ENCODE data around the gene C1GALT1. TPM values are rescaled to one million over a fixed set of nuclear protein-coding genes. Genes with fewer than 3 reads are reported as not detected.
"Not testable (repeated sequence)": the region's sequence is repeated elsewhere in the genome, so short reads cannot be mapped to it uniquely, and the experiment has no call there.

C1GALT1 gene
- total RNA-seq, 8 experiments from 2014 or later, result 7.3 to 29.2 (median 13.6) TPM

- in situ Hi-C loops (cut with MboI; ENCODE audit: low pct_unique_long_range_greater_than_20kb in 2 of 9, low sequenced_read_pairs in 9 of 9, unreplicated experiment in 9 of 9), result no loop called here
- ATAC-seq (replicated peaks in 6 of 8), result no peak
- H3K4me1 ChIP-seq (replicated peaks in 1 of 2), result no peaks in the 10 kb centered on the region
- H3K27ac ChIP-seq, result no peak overlapping the region
- H3K4me3 ChIP-seq, result no peak overlapping the region
- 80 to 100% (median 96%) methylated on average over 2 to 10 of the region's 11 CpGs; no CpG with 5 or more reads in 1 of the 10 experiments for WGBS, 10 experiments
These were observed 30.0 kb upstream of the C1GALT1 start for GRCh38 chr7:7152315-7152714.

DNA sequence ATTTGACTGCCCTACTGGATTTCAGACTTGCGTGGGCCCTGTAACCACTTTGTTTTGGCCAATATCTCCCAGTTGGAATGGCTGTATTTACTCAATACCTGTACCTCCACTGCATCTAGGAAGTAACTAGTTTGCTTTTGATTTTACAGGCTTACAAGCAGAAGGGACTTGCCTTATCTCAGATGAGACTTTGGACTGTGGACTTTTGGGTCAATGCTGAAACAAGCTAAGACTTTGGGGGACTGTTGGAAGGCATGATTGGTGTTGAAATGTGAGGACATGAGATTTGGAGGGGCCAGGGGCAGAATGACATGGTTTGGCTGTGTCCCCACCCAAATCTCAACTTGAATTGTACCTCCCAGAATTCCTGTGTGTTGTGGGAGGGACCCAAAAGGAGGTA lies 28.0 kb upstream of the C1GALT1 start:
- H3K4me3 ChIP-seq; in situ Hi-C loops (cut with MboI; ENCODE audit: low pct_unique_long_range_greater_than_20kb in 2 of 9, low sequenced_read_pairs in 9 of 9, unreplicated experiment in 9 of 9); ATAC-seq (replicated peaks in 6 of 8); H3K4me1 ChIP-seq (replicated peaks in 1 of 2); H3K27ac ChIP-seq: not testable (repeated sequence)
- 60 to 100% (median 80%) methylated on average over 1 of the region's 1 CpG; no CpG with 5 or more reads in 6 of the 10 experiments for WGBS, 10 experiments

- in situ Hi-C loops (cut with MboI; ENCODE audit: low pct_unique_long_range_greater_than_20kb in 2 of 9, low sequenced_read_pairs in 9 of 9, unreplicated experiment in 9 of 9), result no loop called here
- H3K4me1 ChIP-seq (replicated peaks in 1 of 2), result no peaks in the 10 kb centered on the region
- WGBS, 10 experiments, result 0 to 92% (median 73%) methylated on average over 1 to 4 of the region's 4 CpGs
- H3K4me3 ChIP-seq, result no peak overlapping the region
- no peak overlapping the region for H3K27ac ChIP-seq
- ATAC-seq (replicated peaks in 6 of 8), result no peak
These were observed 25.7 kb upstream of the C1GALT1 start for GRCh38 chr7:7156663-7157062.

DNA sequence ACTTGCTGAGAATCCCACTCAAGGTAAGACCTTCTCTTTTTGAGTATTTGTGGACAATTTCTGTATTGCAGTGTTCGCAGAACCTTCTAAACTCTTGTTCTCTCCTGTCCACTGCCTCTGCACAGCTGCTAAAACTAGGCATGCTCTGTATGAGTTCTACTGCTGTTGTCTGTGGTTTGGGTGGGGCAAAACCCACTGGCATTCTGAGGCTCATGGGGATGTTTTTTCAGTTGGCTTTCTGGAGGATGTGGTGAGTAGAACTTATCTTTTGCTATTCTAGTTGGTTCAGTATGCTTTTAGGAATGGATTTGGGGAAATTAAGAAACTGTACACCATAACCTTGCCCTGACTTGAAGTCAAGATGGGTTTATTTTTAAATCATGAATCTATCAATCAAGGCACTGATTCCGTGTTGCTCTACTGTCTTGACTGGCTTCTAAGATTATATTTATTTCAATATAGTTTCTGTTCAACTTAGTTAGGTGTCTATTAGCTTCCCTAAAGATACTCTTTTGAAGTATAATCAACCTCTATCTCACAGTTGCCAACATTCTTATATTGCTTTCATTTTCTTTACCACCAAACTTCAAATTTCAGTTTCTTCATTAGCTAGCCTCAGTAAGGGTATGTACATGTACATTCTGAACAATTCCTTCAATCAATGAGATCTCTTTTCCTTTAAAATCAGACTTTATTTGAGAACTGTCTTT lies 25.0 kb upstream of the C1GALT1 start:
- in situ Hi-C loops (cut with MboI; ENCODE audit: low pct_unique_long_range_greater_than_20kb in 2 of 9, low sequenced_read_pairs in 9 of 9, unreplicated experiment in 9 of 9), result no loop called here
- ATAC-seq (replicated peaks in 6 of 8), result peak in 2 of 8 experiments; percentile 61 to 72
- WGBS, 10 experiments, result 0 to 100% (median 67%) methylated on average over 1 to 2 of the region's 2 CpGs; no CpG with 5 or more reads in 1 of the 10 experiments
- H3K4me1 ChIP-seq (replicated peaks in 1 of 2), result no peaks in the 10 kb centered on the region
- H3K4me3 ChIP-seq, result no peak overlapping the region
- no peak overlapping the region for H3K27ac ChIP-seq

- Histone ChIP-seq H3K4me1 (replicated peaks in 1 of 2) (no peaks in the 10 kb centered on the region), H3K4me3 (no peak overlapping the region), H3K27ac (no peak overlapping the region)
- in situ Hi-C loops (cut with MboI; ENCODE audit: low pct_unique_long_range_greater_than_20kb in 2 of 9, low sequenced_read_pairs in 9 of 9, unreplicated experiment in 9 of 9), result no loop called here
- peak in 1 of 8 experiments; percentile 25 for ATAC-seq (replicated peaks in 6 of 8)
These were observed 24.5 kb upstream of the C1GALT1 start for GRCh38 chr7:7157887-7158271.

- in situ Hi-C loops (cut with MboI; ENCODE audit: low pct_unique_long_range_greater_than_20kb in 2 of 9, low sequenced_read_pairs in 9 of 9, unreplicated experiment in 9 of 9), result no loop called here
- Histone ChIP-seq H3K4me1 (replicated peaks in 1 of 2) (no peaks in the 10 kb centered on the region), H3K27ac (no peak overlapping the region), H3K4me3 (no peak overlapping the region)
- ATAC-seq (replicated peaks in 6 of 8), result no peak
- WGBS, 10 experiments, result 57 to 87% (median 70%) methylated on average over 5 to 6 of the region's 6 CpGs; no CpG with 5 or more reads in 1 of the 10 experiments
These were observed 23.2 kb upstream of the C1GALT1 start for GRCh38 chr7:7159063-7159658.

DNA sequence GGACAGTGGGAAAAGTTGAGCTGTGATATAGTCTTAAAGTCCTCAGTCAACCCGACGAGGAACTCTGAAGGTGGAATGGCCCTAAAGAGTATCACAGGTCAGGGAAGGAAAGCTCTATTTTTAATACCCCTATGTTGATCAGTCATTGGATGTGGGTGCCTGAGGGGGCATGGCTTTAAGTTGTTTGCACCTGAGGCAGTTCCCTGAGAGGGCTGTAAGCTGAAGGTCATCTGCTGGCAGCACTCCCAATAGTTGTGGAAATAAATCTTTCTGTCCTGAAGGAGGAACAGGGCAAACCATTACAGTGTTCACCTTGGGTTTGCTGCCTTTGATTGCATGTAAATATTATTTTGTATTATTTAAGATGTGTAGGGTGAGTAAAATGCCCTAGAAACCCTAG lies 17.8 kb upstream of the C1GALT1 start:
- WGBS, 10 experiments, result 56 to 100% (median 90%) methylated on average over 1 to 2 of the region's 2 CpGs; no CpG with 5 or more reads in 3 of the 10 experiments
- ATAC-seq (replicated peaks in 6 of 8), result no peak

GRCh38 chr7:7165372-7165771 lies 17.0 kb upstream of the C1GALT1 start:
- Histone ChIP-seq H3K4me3 (no peak overlapping the region), H3K27ac (no peak overlapping the region), H3K4me1 (replicated peaks in 1 of 2) (no peaks in the 10 kb centered on the region)
- WGBS, 10 experiments, result 43 to 90% (median 71%) methylated on average over 1 to 3 of the region's 3 CpGs
- in situ Hi-C loops (cut with MboI; ENCODE audit: low pct_unique_long_range_greater_than_20kb in 2 of 9, low sequenced_read_pairs in 9 of 9, unreplicated experiment in 9 of 9), result no loop called here
- no peak for ATAC-seq (replicated peaks in 6 of 8)

More for the DNA sequence above, 17.8 kb upstream of the C1GALT1 start:
- no peak overlapping the region for H3K4me3 ChIP-seq
- H3K27ac ChIP-seq, result no peak overlapping the region
- in situ Hi-C loops (cut with MboI; ENCODE audit: low pct_unique_long_range_greater_than_20kb in 2 of 9, low sequenced_read_pairs in 9 of 9, unreplicated experiment in 9 of 9), result no loop called here
- no peaks in the 10 kb centered on the region for H3K4me1 ChIP-seq (replicated peaks in 1 of 2)

GRCh38 chr7:7166318-7166717 lies 16.0 kb upstream of the C1GALT1 start:
- WGBS, 10 experiments, result 86 to 100% (median 94%) methylated on average over 1 to 3 of the region's 3 CpGs; no CpG with 5 or more reads in 3 of the 10 experiments
- in situ Hi-C loops (cut with MboI; ENCODE audit: low pct_unique_long_range_greater_than_20kb in 2 of 9, low sequenced_read_pairs in 9 of 9, unreplicated experiment in 9 of 9), result no loop called here
- no peak overlapping the region for H3K4me3 ChIP-seq

DNA sequence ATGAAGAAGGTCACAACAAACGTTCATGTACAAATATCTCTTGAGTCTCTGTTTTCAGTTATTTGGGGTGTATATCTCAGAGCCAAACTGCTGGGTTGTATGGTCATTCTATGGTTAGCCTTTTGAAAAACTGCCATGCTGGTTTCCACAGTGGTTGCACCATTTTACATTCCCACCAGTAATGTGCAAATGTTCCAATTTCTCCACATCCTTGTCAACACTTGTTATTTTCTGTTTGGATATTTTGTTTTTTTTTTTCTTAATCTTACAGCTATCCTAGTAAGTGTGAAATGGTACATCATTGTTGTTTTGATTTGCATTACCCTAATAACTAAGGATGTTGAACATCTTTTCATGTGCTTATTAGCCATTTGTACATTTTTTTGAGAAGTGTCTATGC lies 13.0 kb upstream of the C1GALT1 start:
- WGBS, 10 experiments, result 0 to 100% (median 75%) methylated on average over 1 of the region's 1 CpG; no CpG with 5 or more reads in 3 of the 10 experiments
- H3K27ac ChIP-seq, result no peak overlapping the region
- no peaks in the 10 kb centered on the region for H3K4me1 ChIP-seq (replicated peaks in 1 of 2)
- no peak for ATAC-seq (replicated peaks in 6 of 8)
- in situ Hi-C loops (cut with MboI; ENCODE audit: low pct_unique_long_range_greater_than_20kb in 2 of 9, low sequenced_read_pairs in 9 of 9, unreplicated experiment in 9 of 9), result no loop called here
- H3K4me3 ChIP-seq, result no peak overlapping the region

More at GRCh38 chr7:7166318-7166717, 16.0 kb upstream of the C1GALT1 start:
- no peak overlapping the region for H3K27ac ChIP-seq
- no peak for ATAC-seq (replicated peaks in 6 of 8)
- H3K4me1 ChIP-seq (replicated peaks in 1 of 2), result no peaks in the 10 kb centered on the region

GRCh38 chr7:7173956-7174632 lies 8.2 kb upstream of the C1GALT1 start:
- no peak for ATAC-seq (replicated peaks in 6 of 8)
- no peak overlapping the region for H3K27ac ChIP-seq
- peaks cover 0 to 13% of the 10 kb centered on the region in 2 donors for H3K4me1 ChIP-seq (replicated peaks in 1 of 2)
- in situ Hi-C loops (cut with MboI; ENCODE audit: low pct_unique_long_range_greater_than_20kb in 2 of 9, low sequenced_read_pairs in 9 of 9, unreplicated experiment in 9 of 9), result no loop called here
- 0 to 100% (median 81%) methylated on average over 1 to 6 of the region's 6 CpGs; no CpG with 5 or more reads in 1 of the 10 experiments for WGBS, 10 experiments
- H3K4me3 ChIP-seq, result no peak overlapping the region

DNA sequence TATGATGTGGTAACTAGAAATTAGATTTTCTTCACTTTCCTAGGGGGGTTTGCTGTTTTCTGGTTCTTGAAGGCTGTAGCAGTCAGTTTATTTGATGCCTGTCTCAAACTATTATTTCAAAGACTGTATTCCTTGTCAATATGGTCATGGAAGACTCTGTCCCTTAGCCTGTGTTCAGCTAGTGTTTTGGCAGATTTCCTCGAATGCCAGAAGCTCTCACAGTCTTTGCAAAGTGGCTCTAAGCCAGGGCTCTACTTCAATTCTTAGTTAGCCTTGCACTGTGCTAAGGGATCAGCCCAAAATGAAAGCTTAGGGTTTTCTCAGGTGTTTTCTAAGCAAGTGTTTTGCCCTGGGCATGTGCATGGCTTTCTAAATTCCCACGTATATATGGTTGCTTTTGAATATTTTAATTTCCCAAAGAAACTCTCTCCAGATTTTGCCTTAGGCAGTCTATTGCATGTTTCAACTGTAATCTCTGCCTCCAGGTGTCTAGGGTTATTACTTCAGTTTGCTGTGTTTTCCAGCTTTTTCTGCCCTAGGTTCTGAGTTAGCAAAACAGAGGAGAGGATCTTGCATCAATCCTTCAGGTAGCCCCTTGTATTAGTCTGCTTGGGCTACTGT lies 7.2 kb upstream of the C1GALT1 start:
- H3K27ac ChIP-seq, result no peak overlapping the region
- in situ Hi-C loops (cut with MboI; ENCODE audit: low pct_unique_long_range_greater_than_20kb in 2 of 9, low sequenced_read_pairs in 9 of 9, unreplicated experiment in 9 of 9), result no loop called here
- H3K4me3 ChIP-seq, result no peak overlapping the region
- WGBS, 10 experiments, result 0 to 100% (median 82%) methylated on average over 1 to 2 of the region's 2 CpGs; no CpG with 5 or more reads in 1 of the 10 experiments
- peak in 1 of 8 experiments; percentile 31 for ATAC-seq (replicated peaks in 6 of 8)
- H3K4me1 ChIP-seq (replicated peaks in 1 of 2), result peaks cover 0 to 13% of the 10 kb centered on the region in 2 donors
